ENCODE data around the gene LSS. TPM values are rescaled to one million over a fixed set of nuclear protein-coding genes. Genes with fewer than 3 reads are reported as not detected.

LSS gene
- total RNA-seq, 1 experiment from 2014 or later: 101 TPM

GRCh38 chr21:46245213-46245915 is 16.8 kb upstream of the LSS start:
- DNase-seq (ENCODE audit: low spot score): no peak
- H3K36me3 Mint-ChIP-seq: peaks cover 81% of the 10 kb centered on the region
- ATAC-seq: peak; percentile 53
- no peak overlapping the region for H3K4me3 Mint-ChIP-seq
- ChIA-PET CTCF (interaction anchor here (0.6 to 1.0 kb wide), 2 partner anchors 47 to 102 kb away, joined by 3 read pairs; no protein-coding TSS in a partner anchor), POLR2A (no interaction called here)
- H3K4me1 Mint-ChIP-seq: peaks cover 2% of the 10 kb centered on the region; the same call in 1 of the 2 replicates
- no peak for TF ChIP-seq IRF1 (CRISPR knock-in tag; IDR thresholded peaks at IDR 0.05)
- no peak for TF ChIP-seq PRDM15 (CRISPR knock-in tag; IDR thresholded peaks at IDR 0.05)
- TF ChIP-seq, protein P1, sequence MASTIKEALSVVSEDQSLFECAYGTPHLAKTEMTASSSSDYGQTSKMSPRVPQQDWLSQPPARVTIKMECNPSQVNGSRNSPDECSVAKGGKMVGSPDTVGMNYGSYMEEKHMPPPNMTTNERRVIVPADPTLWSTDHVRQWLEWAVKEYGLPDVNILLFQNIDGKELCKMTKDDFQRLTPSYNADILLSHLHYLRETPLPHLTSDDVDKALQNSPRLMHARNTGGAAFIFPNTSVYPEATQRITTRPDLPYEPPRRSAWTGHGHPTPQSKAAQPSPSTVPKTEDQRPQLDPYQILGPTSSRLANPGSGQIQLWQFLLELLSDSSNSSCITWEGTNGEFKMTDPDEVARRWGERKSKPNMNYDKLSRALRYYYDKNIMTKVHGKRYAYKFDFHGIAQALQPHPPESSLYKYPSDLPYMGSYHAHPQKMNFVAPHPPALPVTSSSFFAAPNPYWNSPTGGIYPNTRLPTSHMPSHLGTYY (CRISPR knock-in tag; IDR thresholded peaks at IDR 0.05): no peak
- TF ChIP-seq, protein P2, sequence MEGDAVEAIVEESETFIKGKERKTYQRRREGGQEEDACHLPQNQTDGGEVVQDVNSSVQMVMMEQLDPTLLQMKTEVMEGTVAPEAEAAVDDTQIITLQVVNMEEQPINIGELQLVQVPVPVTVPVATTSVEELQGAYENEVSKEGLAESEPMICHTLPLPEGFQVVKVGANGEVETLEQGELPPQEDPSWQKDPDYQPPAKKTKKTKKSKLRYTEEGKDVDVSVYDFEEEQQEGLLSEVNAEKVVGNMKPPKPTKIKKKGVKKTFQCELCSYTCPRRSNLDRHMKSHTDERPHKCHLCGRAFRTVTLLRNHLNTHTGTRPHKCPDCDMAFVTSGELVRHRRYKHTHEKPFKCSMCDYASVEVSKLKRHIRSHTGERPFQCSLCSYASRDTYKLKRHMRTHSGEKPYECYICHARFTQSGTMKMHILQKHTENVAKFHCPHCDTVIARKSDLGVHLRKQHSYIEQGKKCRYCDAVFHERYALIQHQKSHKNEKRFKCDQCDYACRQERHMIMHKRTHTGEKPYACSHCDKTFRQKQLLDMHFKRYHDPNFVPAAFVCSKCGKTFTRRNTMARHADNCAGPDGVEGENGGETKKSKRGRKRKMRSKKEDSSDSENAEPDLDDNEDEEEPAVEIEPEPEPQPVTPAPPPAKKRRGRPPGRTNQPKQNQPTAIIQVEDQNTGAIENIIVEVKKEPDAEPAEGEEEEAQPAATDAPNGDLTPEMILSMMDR (IDR thresholded peaks at IDR 0.05): no peak
- TF ChIP-seq ZNF317 (CRISPR knock-in tag; IDR thresholded peaks at IDR 0.05; ENCODE audit: borderline replicate concordance, low read depth): no peak
- no peak for TF ChIP-seq NFYB (CRISPR knock-in tag; conservative IDR thresholded peaks at IDR 0.05; ENCODE audit: low read depth)
- TF ChIP-seq, protein P3, sequence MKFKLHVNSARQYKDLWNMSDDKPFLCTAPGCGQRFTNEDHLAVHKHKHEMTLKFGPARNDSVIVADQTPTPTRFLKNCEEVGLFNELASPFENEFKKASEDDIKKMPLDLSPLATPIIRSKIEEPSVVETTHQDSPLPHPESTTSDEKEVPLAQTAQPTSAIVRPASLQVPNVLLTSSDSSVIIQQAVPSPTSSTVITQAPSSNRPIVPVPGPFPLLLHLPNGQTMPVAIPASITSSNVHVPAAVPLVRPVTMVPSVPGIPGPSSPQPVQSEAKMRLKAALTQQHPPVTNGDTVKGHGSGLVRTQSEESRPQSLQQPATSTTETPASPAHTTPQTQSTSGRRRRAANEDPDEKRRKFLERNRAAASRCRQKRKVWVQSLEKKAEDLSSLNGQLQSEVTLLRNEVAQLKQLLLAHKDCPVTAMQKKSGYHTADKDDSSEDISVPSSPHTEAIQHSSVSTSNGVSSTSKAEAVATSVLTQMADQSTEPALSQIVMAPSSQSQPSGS (CRISPR knock-in tag; IDR thresholded peaks at IDR 0.05; ENCODE audit: borderline replicate concordance, low read depth): no peak
- TF ChIP-seq USF2 (CRISPR knock-in tag; IDR thresholded peaks at IDR 0.05): no peak
- no peak for TF ChIP-seq AR (CRISPR knock-in tag; IDR thresholded peaks at IDR 0.05)
- TF ChIP-seq TEAD4 (CRISPR knock-in tag; IDR thresholded peaks at IDR 0.05): no peak
- no peak for TF ChIP-seq ZNF232 (CRISPR knock-in tag; IDR thresholded peaks at IDR 0.05)
- TF ChIP-seq ZNF219 (CRISPR knock-in tag; IDR thresholded peaks at IDR 0.05; ENCODE audit: borderline replicate concordance): no peak
- TF ChIP-seq SOX15 (CRISPR knock-in tag; IDR thresholded peaks at IDR 0.05): no peak
- TF ChIP-seq, protein P4, sequence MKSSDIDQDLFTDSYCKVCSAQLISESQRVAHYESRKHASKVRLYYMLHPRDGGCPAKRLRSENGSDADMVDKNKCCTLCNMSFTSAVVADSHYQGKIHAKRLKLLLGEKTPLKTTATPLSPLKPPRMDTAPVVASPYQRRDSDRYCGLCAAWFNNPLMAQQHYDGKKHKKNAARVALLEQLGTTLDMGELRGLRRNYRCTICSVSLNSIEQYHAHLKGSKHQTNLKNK (CRISPR knock-in tag; IDR thresholded peaks at IDR 0.05): no peak
- TF ChIP-seq ZNF121 (CRISPR knock-in tag; IDR thresholded peaks at IDR 0.05): no peak
- no peak for TF ChIP-seq FOXK1 (CRISPR knock-in tag; IDR thresholded peaks at IDR 0.05)
- TF ChIP-seq ZNF512 (CRISPR knock-in tag; IDR thresholded peaks at IDR 0.05; ENCODE audit: borderline replicate concordance): no peak
- TF ChIP-seq CREB1 (CRISPR knock-in tag; IDR thresholded peaks at IDR 0.05): no peak
- TF ChIP-seq NR2C2 (CRISPR knock-in tag; IDR thresholded peaks at IDR 0.05): no peak
- no peaks in the 10 kb centered on the region for H3K9me3 Mint-ChIP-seq
- H3K27me3 Mint-ChIP-seq (ENCODE audit: low read depth): no peaks in the 10 kb centered on the region
- no peak overlapping the region for H3K27ac Mint-ChIP-seq

All from WTC11 (cell line).